GM18526 (cell line): ENCODE measurements around the gene COQ5.

ENCODE experiments used
- POLR2A ChIP-seq: IDR thresholded peaks from 3 replicates; pipeline ENCODE4 v1.6.1; 2011; ENCODE audit not compliant: insufficient read length; ENCODE audit errors: extremely low read depth

COQ5 gene

GRCh38 chr12:120495731-120496412 is 33.1 kb downstream of the COQ5 start, which contains the start of gene DYNLL1:
DYNLL1 (plus strand) TSS chr12:120496113; CDS start chr12:120496422, 309 bp downstream.
- peak; percentile 98 for TF ChIP-seq POLR2A

- no peak for TF ChIP-seq POLR2A
Measured at GRCh38 chr12:120495186-120495730, 33.7 kb downstream of the COQ5 start.

GRCh38 chr12:120490833-120491512 is 38.0 kb downstream of the COQ5 start:
- no peak for TF ChIP-seq POLR2A

- TF ChIP-seq POLR2A = no peak
Measured at GRCh38 chr12:120490325-120490724, 38.6 kb downstream of the COQ5 start.

- TF ChIP-seq POLR2A = no peak
Measured at GRCh38 chr12:120489018-120489417, 39.9 kb downstream of the COQ5 start.

GRCh38 chr12:120488057-120488640 is 40.8 kb downstream of the COQ5 start:
- no peak for TF ChIP-seq POLR2A

- no peak for TF ChIP-seq POLR2A
Measured at GRCh38 chr12:120485961-120486881, 42.7 kb downstream of the COQ5 start.

- no peak for TF ChIP-seq POLR2A
Measured at GRCh38 chr12:120483621-120484020, 45.3 kb downstream of the COQ5 start.

- TF ChIP-seq POLR2A = no peak
Measured at GRCh38 chr12:120481022-120481767, 47.8 kb downstream of the COQ5 start.

- no peak for TF ChIP-seq POLR2A
Measured at GRCh38 chr12:120480211-120480610, 48.7 kb downstream of the COQ5 start.

- no peak for TF ChIP-seq POLR2A
Measured at GRCh38 chr12:120479458-120479857, 49.5 kb downstream of the COQ5 start.

- no peak for TF ChIP-seq POLR2A
Measured at GRCh38 chr12:120475643-120476042, 53.3 kb downstream of the COQ5 start.

GRCh38 chr12:120474616-120474960 is 54.4 kb downstream of the COQ5 start:
- no peak for TF ChIP-seq POLR2A
